Measurements from ENCODE around the gene CRACDL. TPM values are rescaled to one million over a fixed set of nuclear protein-coding genes. Genes with fewer than 3 reads are reported as not detected.

Gene CRACDL
- total RNA-seq, 2 experiments from 2014 or later, result 0.36 to 1.5 TPM

DNA sequence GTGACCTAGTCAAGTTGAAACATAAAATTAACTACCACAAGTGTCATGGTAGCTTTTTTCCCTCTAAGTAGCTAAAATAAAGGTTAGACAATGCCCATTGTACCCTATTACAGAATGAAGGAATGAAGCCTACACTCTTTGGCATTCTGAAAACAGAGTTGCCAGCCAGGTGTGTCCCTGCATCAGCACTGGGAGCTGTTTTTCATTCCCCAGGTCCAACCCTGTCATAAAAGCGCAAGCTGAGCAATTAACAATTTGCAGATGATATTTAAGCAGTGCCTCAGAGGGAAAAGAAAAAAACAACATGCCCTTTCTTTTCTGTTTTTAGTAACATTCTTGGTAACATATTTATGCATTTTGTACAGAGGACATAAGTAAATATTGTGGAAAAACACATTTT lies 158.3 kb downstream of the CRACDL start:
- TF ChIP-seq, protein P1, sequence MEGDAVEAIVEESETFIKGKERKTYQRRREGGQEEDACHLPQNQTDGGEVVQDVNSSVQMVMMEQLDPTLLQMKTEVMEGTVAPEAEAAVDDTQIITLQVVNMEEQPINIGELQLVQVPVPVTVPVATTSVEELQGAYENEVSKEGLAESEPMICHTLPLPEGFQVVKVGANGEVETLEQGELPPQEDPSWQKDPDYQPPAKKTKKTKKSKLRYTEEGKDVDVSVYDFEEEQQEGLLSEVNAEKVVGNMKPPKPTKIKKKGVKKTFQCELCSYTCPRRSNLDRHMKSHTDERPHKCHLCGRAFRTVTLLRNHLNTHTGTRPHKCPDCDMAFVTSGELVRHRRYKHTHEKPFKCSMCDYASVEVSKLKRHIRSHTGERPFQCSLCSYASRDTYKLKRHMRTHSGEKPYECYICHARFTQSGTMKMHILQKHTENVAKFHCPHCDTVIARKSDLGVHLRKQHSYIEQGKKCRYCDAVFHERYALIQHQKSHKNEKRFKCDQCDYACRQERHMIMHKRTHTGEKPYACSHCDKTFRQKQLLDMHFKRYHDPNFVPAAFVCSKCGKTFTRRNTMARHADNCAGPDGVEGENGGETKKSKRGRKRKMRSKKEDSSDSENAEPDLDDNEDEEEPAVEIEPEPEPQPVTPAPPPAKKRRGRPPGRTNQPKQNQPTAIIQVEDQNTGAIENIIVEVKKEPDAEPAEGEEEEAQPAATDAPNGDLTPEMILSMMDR (IDR thresholded peaks at IDR 0.05), result no peak
- H3K9me3 Mint-ChIP-seq, result peaks cover 5% of the 10 kb centered on the region
- CTCF ChIA-PET, result interaction anchor here (1.5 kb wide), 1 partner anchor 18 kb away, joined by 4 read pairs; no protein-coding TSS in a partner anchor
- H3K27ac ChIP-seq (ENCODE audit: low read depth in 1 of 2, low read length in 2 of 2), result no peak overlapping the region
- intact Hi-C loops (cut with DNase I, micrococcal nuclease), result no loop called here
- H3K4me3 Mint-ChIP-seq, result no peak overlapping the region
- H3K36me3 ChIP-seq (ENCODE audit: insufficient read depth, low read length), result no peaks in the 10 kb centered on the region
- POLR2A ChIA-PET, result interaction anchor here (1.1 kb wide), 1 partner anchor 46 kb away, joined by 4 read pairs; no protein-coding TSS in a partner anchor
- ATAC-seq (ENCODE audit: poor library complexity) (no peak), DNase-seq (no peak)
- H3K27me3 ChIP-seq (ENCODE audit: control insufficient read depth in 1 of 2, insufficient read depth in 2 of 2, low read length in 2 of 2), result no peaks in the 10 kb centered on the region
- H3K4me1 Mint-ChIP-seq (ENCODE audit: low read depth), result peaks cover 42% of the 10 kb centered on the region
- H3K36me3 Mint-ChIP-seq (ENCODE audit: low read depth), result no peaks in the 10 kb centered on the region
- H3K4me3 ChIP-seq (ENCODE audit: low read length), result no peak overlapping the region
- H3K4me1 ChIP-seq (ENCODE audit: insufficient read depth, low read length), result peaks cover 32% of the 10 kb centered on the region
- peaks cover 2 to 11% of the 10 kb centered on the region in 2 experiments for H3K9me3 ChIP-seq (ENCODE audit: control insufficient read depth in 1 of 2, insufficient read depth in 1 of 2, low read length in 2 of 2)
- no peak overlapping the region for H3K27ac Mint-ChIP-seq
- no peaks in the 10 kb centered on the region for H3K27me3 Mint-ChIP-seq

DNA sequence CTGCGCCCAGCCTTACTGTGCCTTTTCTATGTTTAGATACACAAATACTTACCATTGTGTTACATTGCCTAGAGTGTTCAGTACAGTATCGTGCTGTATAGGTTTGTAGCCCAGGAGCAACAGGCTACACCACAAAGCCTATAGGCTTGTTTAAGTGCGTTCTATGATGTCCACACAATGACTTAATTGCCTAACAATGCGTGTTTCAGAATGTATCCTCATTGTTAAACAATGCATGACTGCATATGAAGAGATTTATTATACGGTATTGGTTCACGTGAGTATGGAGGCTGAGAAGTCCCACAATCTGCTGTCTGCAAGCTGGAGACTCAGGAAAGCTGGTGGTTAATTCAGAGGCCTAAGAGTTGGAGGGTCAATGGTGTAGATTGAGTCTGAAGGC lies 158.9 kb downstream of the CRACDL start:
- Histone ChIP-seq H3K4me3 (ENCODE audit: low read length) (no peak overlapping the region), H3K27me3 (ENCODE audit: control insufficient read depth in 1 of 2, insufficient read depth in 2 of 2, low read length in 2 of 2) (no peaks in the 10 kb centered on the region), H3K27ac (ENCODE audit: low read depth in 1 of 2, low read length in 2 of 2) (no peak overlapping the region), H3K36me3 (ENCODE audit: insufficient read depth, low read length) (no peaks in the 10 kb centered on the region), H3K9me3 (ENCODE audit: control insufficient read depth in 1 of 2, insufficient read depth in 1 of 2, low read length in 2 of 2) (peaks cover 0 to 6% of the 10 kb centered on the region in 2 experiments), H3K4me1 (ENCODE audit: insufficient read depth, low read length) (peaks cover 38% of the 10 kb centered on the region)
- no peaks in the 10 kb centered on the region for H3K27me3 Mint-ChIP-seq
- H3K27ac Mint-ChIP-seq, result no peak overlapping the region
- intact Hi-C loops (cut with DNase I, micrococcal nuclease), result no loop called here
- peaks cover 2% of the 10 kb centered on the region for H3K36me3 Mint-ChIP-seq (ENCODE audit: low read depth)
- DNase-seq (no peak), ATAC-seq (ENCODE audit: poor library complexity) (no peak)
- CTCF ChIA-PET, result no interaction called here
- POLR2A ChIA-PET, result interaction anchor here (1.1 kb wide), 1 partner anchor 46 kb away, joined by 4 read pairs; no protein-coding TSS in a partner anchor
- no peak overlapping the region for H3K4me3 Mint-ChIP-seq
- H3K9me3 Mint-ChIP-seq, result peaks cover 5% of the 10 kb centered on the region
- H3K4me1 Mint-ChIP-seq (ENCODE audit: low read depth), result peaks cover 48% of the 10 kb centered on the region
- TF ChIP-seq, protein P1 (IDR thresholded peaks at IDR 0.05), result no peak

DNA sequence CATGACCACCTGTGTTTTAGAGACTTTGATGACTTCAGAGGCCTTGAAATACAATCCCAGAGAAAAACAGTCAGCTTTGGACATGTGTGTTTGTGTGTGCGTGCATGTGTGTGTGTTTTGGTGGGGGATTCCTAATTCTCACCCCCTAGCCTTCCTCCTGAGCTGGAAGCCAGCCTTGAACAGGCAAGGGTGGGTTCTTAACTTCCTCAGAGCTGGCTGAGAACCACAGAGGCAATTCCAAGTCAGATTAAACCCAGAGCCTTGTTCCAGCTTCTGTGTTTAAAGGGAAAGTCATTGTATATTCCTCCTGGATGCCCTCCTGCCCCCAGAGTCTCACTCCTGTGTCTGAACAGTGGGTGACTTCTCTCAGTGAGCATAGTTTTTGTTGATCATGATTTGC lies 159.9 kb downstream of the CRACDL start:
- no peaks in the 10 kb centered on the region for H3K9me3 ChIP-seq (ENCODE audit: control insufficient read depth in 1 of 2, insufficient read depth in 1 of 2, low read length in 2 of 2)
- ATAC-seq (ENCODE audit: poor library complexity), result no peak
- CTCF ChIA-PET, result no interaction called here
- POLR2A ChIA-PET, result interaction anchor here (11.2 kb wide), 1 partner anchor 43 kb away, joined by 414 read pairs; the partner anchor contains the start of gene MGAT4A
- peaks cover 46% of the 10 kb centered on the region for H3K4me1 ChIP-seq (ENCODE audit: insufficient read depth, low read length)
- Mint-ChIP-seq H3K27ac (peak overlapping the region; percentile 96), H3K27me3 (no peaks in the 10 kb centered on the region), H3K4me1 (ENCODE audit: low read depth) (peaks cover 58% of the 10 kb centered on the region), H3K4me3 (peak overlapping the region; percentile 12), H3K36me3 (ENCODE audit: low read depth) (peaks cover 8% of the 10 kb centered on the region), H3K9me3 (no peaks in the 10 kb centered on the region)
- TF ChIP-seq, protein P1 (IDR thresholded peaks at IDR 0.05), result no peak
- no peak overlapping the region for H3K27ac ChIP-seq (ENCODE audit: low read depth in 1 of 2, low read length in 2 of 2)
- H3K27me3 ChIP-seq (ENCODE audit: control insufficient read depth in 1 of 2, insufficient read depth in 2 of 2, low read length in 2 of 2), result no peaks in the 10 kb centered on the region
- no peak for DNase-seq
- no peak overlapping the region for H3K4me3 ChIP-seq (ENCODE audit: low read length)
- H3K36me3 ChIP-seq (ENCODE audit: insufficient read depth, low read length), result no peaks in the 10 kb centered on the region
- intact Hi-C loops (cut with DNase I, micrococcal nuclease), result no loop called here

Measured in CD4-positive, alpha-beta T cell (primary cell).